HG03060 (cell line): ENCODE data around the gene KCNK3.

Experiments used
- ATAC-seq: cut with Tn5 transposase; IDR thresholded peaks from one replicate; pipeline ENCODE4 v1.9.1; 2021; ENCODE audit warnings: low read depth, moderate number of reproducible peaks; ENCODE audit not compliant: unreplicated experiment

KCNK3 gene

DNA sequence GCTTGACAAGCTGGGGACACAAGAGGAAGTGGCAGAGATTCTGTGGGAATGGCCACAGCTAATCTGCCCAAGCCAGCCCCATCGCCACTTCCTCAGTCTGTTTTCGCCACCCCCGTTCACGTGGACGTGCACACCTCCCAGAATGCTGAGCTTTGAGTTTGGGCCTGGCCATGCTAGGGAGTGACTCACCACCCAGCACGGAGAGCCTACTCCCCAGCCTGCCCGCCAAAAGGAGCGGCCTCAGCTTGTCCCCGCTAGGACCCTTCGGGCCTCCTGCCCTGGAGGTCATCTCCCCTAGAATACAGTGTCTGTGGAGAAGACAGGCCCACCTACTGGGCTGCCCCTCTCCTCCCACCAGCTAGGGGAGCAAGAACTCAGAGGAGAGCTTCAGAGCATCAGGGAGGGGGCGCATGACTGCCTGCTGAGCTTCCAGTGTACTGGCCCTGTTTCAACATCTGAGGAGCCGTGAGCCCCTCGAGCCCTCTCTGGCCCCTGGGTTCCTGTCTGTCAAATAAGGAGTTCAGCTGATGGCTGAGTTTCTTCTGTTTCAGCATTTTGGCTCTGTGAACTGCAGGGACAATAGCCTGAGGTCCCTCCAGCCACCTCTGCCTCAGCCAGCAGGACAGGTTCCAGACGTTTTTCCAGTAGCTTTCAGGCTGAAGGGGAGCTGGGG, 76.7 kb downstream of the KCNK3 start:
- ATAC-seq, result no peak

DNA sequence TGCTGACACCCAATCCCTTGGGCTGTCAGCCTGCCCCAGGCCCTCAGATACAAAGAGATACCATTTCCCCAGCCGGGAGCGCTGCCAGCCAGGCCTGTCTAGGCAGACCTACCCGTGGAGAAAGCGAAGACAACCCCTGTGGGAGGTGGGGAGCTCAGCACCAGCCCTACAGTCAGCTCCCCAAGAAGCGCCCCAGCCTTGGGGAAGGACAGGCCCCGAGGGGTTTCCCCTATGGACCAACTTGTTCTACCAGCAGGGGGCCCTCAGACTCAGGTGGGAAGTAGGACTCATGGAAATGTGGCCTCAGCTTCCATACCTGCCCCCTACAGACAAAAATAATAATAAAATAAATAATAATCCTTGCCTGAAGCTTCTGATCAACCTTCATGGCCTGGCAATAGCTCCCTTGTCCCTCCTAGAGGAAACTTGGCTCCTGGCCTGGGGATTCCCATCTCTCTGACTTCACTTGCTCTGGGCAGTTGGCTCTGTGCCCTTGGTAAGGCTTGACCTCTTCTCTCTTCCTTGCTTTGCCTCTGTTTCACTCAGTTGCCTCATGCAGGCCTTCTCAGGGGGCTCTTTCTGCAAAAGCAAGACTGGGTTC, 78.6 kb downstream of the KCNK3 start:
- ATAC-seq, result no peak

DNA sequence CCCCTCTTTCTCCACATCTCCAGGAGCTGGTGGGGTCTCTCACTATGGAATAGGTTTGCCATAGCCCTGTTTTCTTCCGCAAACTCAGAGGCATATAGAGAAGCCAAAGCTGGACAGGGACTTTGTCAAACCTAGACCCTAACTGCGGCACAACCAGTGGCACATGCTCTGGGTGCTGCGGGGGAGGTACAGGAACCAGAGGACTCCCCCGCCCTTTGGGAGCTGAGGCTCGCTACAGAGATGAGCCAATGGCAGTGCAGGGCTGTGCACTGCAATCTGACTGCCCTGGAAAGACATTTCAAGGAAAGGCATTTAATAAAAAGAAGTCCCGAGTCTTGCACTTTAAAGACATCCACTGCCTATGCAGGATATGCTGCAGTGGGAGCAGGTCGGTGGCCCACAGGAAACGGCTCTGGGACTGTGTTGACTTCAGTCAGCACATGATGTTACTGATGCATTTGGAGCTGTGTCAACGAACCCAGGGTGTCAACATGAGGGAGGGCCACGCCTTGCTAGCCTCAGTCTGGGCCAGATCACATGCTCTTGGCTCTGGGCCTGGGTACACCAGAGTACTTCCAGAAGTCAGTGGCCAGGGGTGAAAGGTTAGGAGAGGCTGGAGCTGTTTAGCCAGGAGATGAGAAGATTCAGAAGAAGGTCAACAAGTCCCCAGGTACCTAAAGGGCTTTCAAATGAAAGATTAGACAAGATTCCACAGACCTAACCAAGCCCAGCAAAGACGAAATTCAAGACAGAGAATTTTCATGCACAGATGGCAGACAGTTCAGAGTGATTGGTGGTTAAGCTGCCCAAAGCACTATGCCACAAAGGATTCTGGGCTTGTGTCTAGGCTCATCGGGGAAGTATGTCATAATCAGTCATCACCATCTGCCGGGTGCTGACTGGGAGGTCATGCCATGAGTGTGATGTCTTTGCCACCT, 79.8 kb downstream of the KCNK3 start:
- ATAC-seq, result no peak

DNA sequence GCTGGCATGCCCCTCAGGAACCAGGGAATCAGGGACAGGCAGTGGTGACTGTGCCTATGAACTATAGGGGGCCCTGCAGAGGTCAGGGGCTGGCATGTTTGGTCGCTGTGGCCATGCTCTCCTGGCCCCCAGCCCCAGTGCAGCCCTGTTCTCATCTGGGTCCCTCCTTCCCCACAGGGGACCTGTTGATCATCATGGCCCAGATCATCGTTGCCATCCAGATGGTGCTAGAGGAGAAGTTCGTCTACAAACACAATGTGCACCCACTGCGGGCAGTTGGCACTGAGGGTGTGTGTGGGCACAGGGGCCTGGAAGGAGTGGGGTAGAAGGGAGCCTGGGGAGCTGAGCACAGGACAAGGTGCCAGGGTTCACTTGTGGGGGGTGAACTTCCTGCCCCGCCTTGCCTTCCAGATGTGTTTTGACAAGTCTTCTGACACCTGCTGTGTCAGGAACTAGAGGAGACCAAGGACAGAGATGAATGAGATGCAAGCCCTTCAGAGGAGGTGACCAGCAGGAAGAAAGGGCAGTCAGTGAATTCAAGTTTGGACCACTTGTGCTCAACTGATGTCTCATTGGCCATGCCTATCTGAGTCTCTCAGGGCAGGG, 83.8 kb downstream of the KCNK3 start:
- ATAC-seq, result no peak

DNA sequence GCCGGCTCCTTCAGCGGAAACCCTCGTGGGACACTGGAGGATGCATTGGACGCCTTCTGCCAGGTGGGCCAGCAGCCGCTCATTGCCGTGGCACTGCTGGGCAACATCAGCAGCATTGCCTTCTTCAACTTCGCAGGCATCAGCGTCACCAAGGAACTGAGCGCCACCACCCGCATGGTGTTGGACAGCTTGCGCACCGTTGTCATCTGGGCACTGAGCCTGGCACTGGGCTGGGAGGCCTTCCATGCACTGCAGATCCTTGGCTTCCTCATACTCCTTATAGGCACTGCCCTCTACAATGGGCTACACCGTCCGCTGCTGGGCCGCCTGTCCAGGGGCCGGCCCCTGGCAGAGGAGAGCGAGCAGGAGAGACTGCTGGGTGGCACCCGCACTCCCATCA, 85.6 kb downstream of the KCNK3 start:
- ATAC-seq, result no peak

DNA sequence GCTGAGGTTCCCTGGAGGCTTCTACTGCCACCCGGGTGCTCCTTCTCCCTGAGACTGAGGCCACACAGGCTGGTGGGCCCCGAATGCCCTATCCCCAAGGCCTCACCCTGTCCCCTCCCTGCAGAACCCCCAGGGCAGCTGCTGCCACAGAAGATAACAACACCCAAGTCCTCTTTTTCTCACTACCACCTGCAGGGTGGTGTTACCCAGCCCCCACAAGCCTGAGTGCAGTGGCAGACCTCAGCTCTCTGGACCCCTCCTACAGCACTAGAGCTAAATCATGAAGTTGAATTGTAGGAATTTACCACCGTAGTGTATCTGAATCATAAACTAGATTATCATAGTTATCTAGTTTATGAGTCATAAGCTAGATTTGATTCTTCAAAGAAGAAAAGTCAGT, 86.0 kb downstream of the KCNK3 start:
- no peak for ATAC-seq

DNA sequence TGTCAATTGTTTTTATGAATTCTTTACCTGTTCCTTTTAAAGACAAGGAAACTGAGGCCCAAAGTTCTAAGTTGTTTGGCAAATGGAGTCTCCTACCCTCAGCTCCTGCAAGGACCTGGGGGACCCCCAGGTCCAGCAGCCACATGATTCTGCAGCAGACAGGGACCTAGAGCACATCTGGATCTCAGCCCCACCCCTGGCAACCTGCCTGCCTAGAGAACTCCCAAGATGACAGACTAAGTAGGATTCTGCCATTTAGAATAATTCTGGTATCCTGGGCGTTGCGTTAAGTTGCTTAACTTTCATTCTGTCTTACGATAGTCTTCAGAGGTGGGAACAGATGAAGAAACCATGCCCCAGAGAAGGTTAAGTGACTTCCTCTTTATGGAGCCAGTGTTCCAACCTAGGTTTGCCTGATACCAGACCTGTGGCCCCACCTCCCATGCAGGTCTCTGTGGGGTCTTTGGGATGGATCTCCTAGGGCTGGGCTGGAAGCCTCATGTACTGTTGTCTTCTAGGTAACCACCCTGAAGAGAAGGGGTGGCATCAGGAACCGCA, 87.8 kb downstream of the KCNK3 start:
- no peak for ATAC-seq
